GM18505 (cell line): ENCODE data around the gene CPSF3.

Source experiments
- ATAC-seq: cut with Tn5 transposase; IDR thresholded peaks from one replicate; pipeline ENCODE4 v1.9.1; 2021; ENCODE audit not compliant: unreplicated experiment
- POLR2A ChIP-seq: IDR thresholded peaks from 4 replicates; pipeline ENCODE4 v1.6.1; 2011; ENCODE audit warnings: borderline replicate concordance; ENCODE audit not compliant: insufficient read depth, insufficient read length; ENCODE audit errors: extremely low read depth

Gene CPSF3

DNA sequence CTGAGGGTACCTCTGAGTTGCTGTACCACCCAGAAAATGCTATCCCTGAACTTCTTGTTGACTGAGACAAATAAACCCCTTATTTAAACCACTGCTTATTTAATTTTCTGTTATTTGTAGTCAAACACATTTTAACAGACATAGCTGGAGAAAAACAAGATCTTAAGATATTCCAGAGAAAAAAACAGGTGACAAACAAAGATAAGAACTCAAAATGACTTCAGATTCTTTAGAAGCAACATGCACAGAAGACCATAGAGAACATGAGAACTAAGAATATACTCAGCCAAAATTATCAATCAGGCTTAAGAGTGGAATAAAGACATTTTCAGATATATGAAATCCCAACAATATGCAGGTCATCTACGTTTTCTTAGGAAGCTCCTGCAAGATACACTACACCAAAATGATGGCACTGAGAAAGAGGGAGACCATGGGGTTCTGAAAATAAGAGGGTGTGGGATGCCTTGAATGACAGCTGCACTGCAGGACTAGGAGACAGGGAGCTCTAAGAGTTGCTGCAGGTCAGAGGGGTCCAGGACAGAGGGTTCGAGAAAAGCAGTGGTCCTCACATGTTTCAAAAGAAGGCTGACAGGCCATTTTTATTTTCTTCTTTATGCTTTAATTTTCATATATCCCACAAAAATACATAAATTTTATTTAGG, 93.8 kb downstream of the CPSF3 start:
- TF ChIP-seq POLR2A, result no peak

DNA sequence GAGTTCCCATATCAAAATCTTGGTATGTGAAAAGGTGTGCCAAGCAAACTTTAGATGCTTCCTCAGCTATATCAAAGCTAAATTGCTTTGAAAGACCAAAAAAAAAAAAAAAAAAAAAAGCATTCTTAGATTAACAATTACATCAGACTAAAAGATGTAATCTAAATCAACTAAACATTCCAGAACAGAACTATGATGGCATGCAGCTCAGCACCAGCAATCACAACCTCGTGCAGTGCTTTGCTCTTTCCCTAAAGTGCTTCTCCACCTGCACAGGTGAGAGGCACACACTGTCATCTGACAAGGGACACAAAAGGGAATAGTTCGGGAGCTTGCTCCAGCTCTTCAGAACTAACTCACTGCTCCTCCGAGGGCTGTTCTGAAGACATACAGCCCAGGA, 94.7 kb downstream of the CPSF3 start:
- no peak for ATAC-seq
- no peak for TF ChIP-seq POLR2A

More for the DNA sequence above, 93.8 kb downstream of the CPSF3 start:
- no peak for ATAC-seq

DNA sequence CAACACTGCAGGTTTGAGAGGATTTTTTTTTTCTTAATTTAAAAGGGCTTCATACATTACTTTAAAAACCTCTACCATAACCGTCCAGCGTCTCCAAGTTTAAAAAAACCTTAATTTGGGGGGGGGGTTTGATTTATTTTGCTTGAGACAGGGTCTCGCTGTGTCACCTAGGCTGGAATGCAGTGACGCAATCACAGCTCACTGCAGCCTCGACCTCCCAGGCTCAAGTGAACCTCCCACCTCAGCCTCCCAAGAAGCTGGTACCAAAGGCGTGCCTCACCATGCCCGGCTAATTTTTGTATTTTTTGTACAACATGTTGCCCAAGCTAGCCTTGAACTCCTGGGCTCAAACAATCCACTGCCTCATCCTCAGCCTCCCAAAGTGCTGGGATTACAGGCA, 95.3 kb downstream of the CPSF3 start:
- TF ChIP-seq POLR2A, result no peak
- no peak for ATAC-seq

DNA sequence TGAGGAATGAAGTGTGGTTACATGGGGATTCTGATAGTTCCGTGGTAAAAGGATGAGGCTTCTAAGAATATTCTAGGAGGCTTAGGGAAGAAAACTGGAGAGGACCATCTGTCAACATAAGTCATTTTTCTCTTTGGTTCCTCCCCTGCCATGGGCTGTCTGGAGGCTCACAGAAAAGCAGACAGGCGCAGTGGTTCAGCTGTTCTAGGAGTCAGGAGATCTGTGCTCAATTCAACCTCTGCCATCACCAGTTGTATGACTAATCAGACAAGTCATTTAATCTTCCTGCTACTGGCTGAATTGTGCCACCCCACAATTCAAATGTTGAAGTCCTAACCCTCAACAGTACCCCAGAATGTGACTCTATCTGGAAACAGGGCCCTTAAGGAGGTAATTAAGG, 95.8 kb downstream of the CPSF3 start:
- no peak for TF ChIP-seq POLR2A
- ATAC-seq, result no peak
